Hematopoietic multipotent progenitor cell treated with erythropoietin and hydrocortisone succinate and interleukin-3 and kit ligand, for 15 days (in vitro differentiated cells): Measurements from ENCODE around the gene MAN1A1.

ENCODE experiments used
- DNase-seq: peaks from one replicate; pipeline ENCODE4 v3.0.0-alpha.2; 2015; ENCODE audit warnings: low spot score

Gene MAN1A1

GRCh38 chr6:119346450-119346849 is 3.1 kb downstream of the MAN1A1 start:
- no peak for DNase-seq

- DNase-seq: no peak
Observed at GRCh38 chr6:119345114-119345513, 4.4 kb downstream of the MAN1A1 start.

GRCh38 chr6:119344306-119344705 is 5.3 kb downstream of the MAN1A1 start:
- DNase-seq: no peak

- no peak for DNase-seq
Observed at GRCh38 chr6:119343573-119344146, 5.9 kb downstream of the MAN1A1 start.

GRCh38 chr6:119343167-119343566 is 6.4 kb downstream of the MAN1A1 start:
- no peak for DNase-seq

- no peak for DNase-seq
Observed at GRCh38 chr6:119342430-119342829, 7.1 kb downstream of the MAN1A1 start.

GRCh38 chr6:119340796-119341487 is 8.6 kb downstream of the MAN1A1 start:
- DNase-seq: no peak

- no peak for DNase-seq
Observed at GRCh38 chr6:119339941-119340456, 9.6 kb downstream of the MAN1A1 start.

- DNase-seq: no peak
Observed at GRCh38 chr6:119337762-119338161, 11.8 kb downstream of the MAN1A1 start.

- no peak for DNase-seq
Observed at GRCh38 chr6:119337252-119337651, 12.3 kb downstream of the MAN1A1 start.

GRCh38 chr6:119334535-119335264 is 14.9 kb downstream of the MAN1A1 start:
- DNase-seq: no peak

GRCh38 chr6:119333707-119334295 is 15.8 kb downstream of the MAN1A1 start:
- peak; percentile 66 for DNase-seq

- no peak for DNase-seq
Observed at GRCh38 chr6:119333063-119333609, 16.4 kb downstream of the MAN1A1 start.

- no peak for DNase-seq
Observed at GRCh38 chr6:119331663-119332286, 17.8 kb downstream of the MAN1A1 start.

GRCh38 chr6:119330520-119331113 is 18.9 kb downstream of the MAN1A1 start:
- peak; percentile 94 for DNase-seq

- peak; percentile 64 for DNase-seq
Observed at GRCh38 chr6:119329794-119330180, 19.8 kb downstream of the MAN1A1 start.

GRCh38 chr6:119328892-119329793 is 20.4 kb downstream of the MAN1A1 start:
- DNase-seq: peak; percentile 55

- no peak for DNase-seq
Observed at GRCh38 chr6:119328254-119328653, 21.3 kb downstream of the MAN1A1 start.

GRCh38 chr6:119327810-119328209 is 21.8 kb downstream of the MAN1A1 start:
- no peak for DNase-seq

- no peak for DNase-seq
Observed at GRCh38 chr6:119326291-119327005, 23.1 kb downstream of the MAN1A1 start.
